ENCODE results near the gene CD28.

Gene CD28

GRCh38 chr2:203718087-203718486 is 11.6 kb downstream of the CD28 start:
- DNase-seq (ENCODE audit: low spot score) = no peak

- no peak for DNase-seq (ENCODE audit: low spot score)
Measured at GRCh38 chr2:203719456-203720410, 13.3 kb downstream of the CD28 start.

- DNase-seq (ENCODE audit: low spot score) = peak; percentile 17
Measured at GRCh38 chr2:203720915-203721672, 14.7 kb downstream of the CD28 start.

GRCh38 chr2:203721781-203722300 is 15.4 kb downstream of the CD28 start:
- no peak for DNase-seq (ENCODE audit: low spot score)

- DNase-seq (ENCODE audit: low spot score) = no peak
Measured at GRCh38 chr2:203722411-203722810, 16.0 kb downstream of the CD28 start.

GRCh38 chr2:203728321-203728720 is 21.9 kb downstream of the CD28 start:
- no peak for DNase-seq (ENCODE audit: low spot score)

- DNase-seq (ENCODE audit: low spot score) = no peak
Measured at GRCh38 chr2:203730076-203730729, 23.8 kb downstream of the CD28 start.

- no peak for DNase-seq (ENCODE audit: low spot score)
Measured at GRCh38 chr2:203730883-203731282, 24.4 kb downstream of the CD28 start.

GRCh38 chr2:203732092-203732952 is 25.9 kb downstream of the CD28 start:
- DNase-seq (ENCODE audit: low spot score) = no peak

GRCh38 chr2:203732953-203733510 is 26.6 kb downstream of the CD28 start:
- no peak for DNase-seq (ENCODE audit: low spot score)

- DNase-seq (ENCODE audit: low spot score) = no peak
Measured at GRCh38 chr2:203733684-203734083, 27.2 kb downstream of the CD28 start.

- DNase-seq (ENCODE audit: low spot score) = no peak
Measured at GRCh38 chr2:203734276-203734983, 28.0 kb downstream of the CD28 start.

- DNase-seq (ENCODE audit: low spot score) = no peak
Measured at GRCh38 chr2:203737360-203737759, 30.9 kb downstream of the CD28 start.

- no peak for DNase-seq (ENCODE audit: low spot score)
Measured at GRCh38 chr2:203739351-203739750, 32.9 kb downstream of the CD28 start.

GRCh38 chr2:203740871-203741281 is 34.4 kb downstream of the CD28 start:
- DNase-seq (ENCODE audit: low spot score) = no peak

- no peak for DNase-seq (ENCODE audit: low spot score)
Measured at GRCh38 chr2:203741566-203741965, 35.1 kb downstream of the CD28 start.

GRCh38 chr2:203743441-203743981 is 37.1 kb downstream of the CD28 start:
- DNase-seq (ENCODE audit: low spot score) = no peak

GRCh38 chr2:203744091-203744490 is 37.7 kb downstream of the CD28 start:
- no peak for DNase-seq (ENCODE audit: low spot score)

- no peak for DNase-seq (ENCODE audit: low spot score)
Measured at GRCh38 chr2:203745267-203745666, 38.8 kb downstream of the CD28 start.
